ENCODE data around the gene C1QTNF9.

C1QTNF9 gene

GRCh38 chr13:24301911-24302310, 7.5 kb upstream of the C1QTNF9 start:
- POLR2A ChIA-PET: no interaction called here
- TF ChIP-seq, protein P1, sequence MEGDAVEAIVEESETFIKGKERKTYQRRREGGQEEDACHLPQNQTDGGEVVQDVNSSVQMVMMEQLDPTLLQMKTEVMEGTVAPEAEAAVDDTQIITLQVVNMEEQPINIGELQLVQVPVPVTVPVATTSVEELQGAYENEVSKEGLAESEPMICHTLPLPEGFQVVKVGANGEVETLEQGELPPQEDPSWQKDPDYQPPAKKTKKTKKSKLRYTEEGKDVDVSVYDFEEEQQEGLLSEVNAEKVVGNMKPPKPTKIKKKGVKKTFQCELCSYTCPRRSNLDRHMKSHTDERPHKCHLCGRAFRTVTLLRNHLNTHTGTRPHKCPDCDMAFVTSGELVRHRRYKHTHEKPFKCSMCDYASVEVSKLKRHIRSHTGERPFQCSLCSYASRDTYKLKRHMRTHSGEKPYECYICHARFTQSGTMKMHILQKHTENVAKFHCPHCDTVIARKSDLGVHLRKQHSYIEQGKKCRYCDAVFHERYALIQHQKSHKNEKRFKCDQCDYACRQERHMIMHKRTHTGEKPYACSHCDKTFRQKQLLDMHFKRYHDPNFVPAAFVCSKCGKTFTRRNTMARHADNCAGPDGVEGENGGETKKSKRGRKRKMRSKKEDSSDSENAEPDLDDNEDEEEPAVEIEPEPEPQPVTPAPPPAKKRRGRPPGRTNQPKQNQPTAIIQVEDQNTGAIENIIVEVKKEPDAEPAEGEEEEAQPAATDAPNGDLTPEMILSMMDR (IDR thresholded peaks at IDR 0.05; ENCODE audit: control extremely low read depth, extremely low read depth, low read depth, missing control alignments): no peak
- CTCF ChIA-PET: interaction anchor here (1.3 to 1.4 kb wide), 2 partner anchors 11 to 15 kb away, joined by 3 read pairs; no protein-coding TSS in a partner anchor
- DNase-seq (ENCODE audit: extremely low spot score): no peak

- POLR2A ChIA-PET: no interaction called here
- TF ChIP-seq, protein P1 (IDR thresholded peaks at IDR 0.05; ENCODE audit: control extremely low read depth, extremely low read depth, low read depth, missing control alignments): no peak
- no peak for DNase-seq (ENCODE audit: extremely low spot score)
- CTCF ChIA-PET: no interaction called here
These were observed 4.8 kb upstream of the C1QTNF9 start for GRCh38 chr13:24304620-24305019.

- TF ChIP-seq, protein P1 (IDR thresholded peaks at IDR 0.05; ENCODE audit: control extremely low read depth, extremely low read depth, low read depth, missing control alignments): no peak
- ChIA-PET CTCF (no interaction called here), POLR2A (no interaction called here)
- DNase-seq (ENCODE audit: extremely low spot score): no peak
These were observed 2.7 kb upstream of the C1QTNF9 start for GRCh38 chr13:24306632-24307031.

GRCh38 chr13:24307211-24308067, 1.9 kb upstream of the C1QTNF9 start:
- ChIA-PET POLR2A (no interaction called here), CTCF (no interaction called here)
- TF ChIP-seq, protein P1 (IDR thresholded peaks at IDR 0.05; ENCODE audit: control extremely low read depth, extremely low read depth, low read depth, missing control alignments): no peak
- no peak for DNase-seq (ENCODE audit: extremely low spot score)

GRCh38 chr13:24308068-24308445, 1.3 kb upstream of the C1QTNF9 start:
- ChIA-PET POLR2A (no interaction called here), CTCF (no interaction called here)
- no peak for DNase-seq (ENCODE audit: extremely low spot score)
- TF ChIP-seq, protein P1 (IDR thresholded peaks at IDR 0.05; ENCODE audit: control extremely low read depth, extremely low read depth, low read depth, missing control alignments): no peak

DNA sequence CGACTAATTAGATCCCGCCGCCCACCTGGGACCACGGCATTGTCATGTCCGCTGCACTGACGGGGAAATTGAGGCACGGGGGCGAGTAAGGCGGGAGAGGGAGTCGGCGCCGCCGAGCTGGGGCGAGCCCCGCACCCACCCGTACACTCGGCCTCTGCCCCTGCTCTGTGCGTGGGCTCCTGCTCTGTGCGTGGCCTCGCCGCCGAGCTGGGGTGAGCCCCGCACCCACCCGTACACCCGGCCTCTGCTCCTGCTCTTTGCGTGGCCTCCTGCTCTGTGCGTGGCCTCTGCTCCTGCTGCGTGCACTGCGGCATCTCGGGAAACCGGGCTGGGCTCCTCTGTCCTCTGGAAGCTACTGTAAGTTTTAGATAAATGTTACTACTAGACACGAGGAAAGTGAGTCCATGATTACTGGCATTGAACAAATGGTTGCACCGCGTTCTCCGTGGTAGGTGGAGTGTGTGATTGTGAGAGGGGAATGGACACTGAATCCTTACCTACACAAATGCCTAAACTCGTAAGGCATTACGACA, 826 bp upstream of the C1QTNF9 start:
- CTCF ChIA-PET: no interaction called here
- TF ChIP-seq, protein P1 (IDR thresholded peaks at IDR 0.05; ENCODE audit: control extremely low read depth, extremely low read depth, low read depth, missing control alignments): no peak
- DNase-seq (ENCODE audit: extremely low spot score): peak; percentile 5
- POLR2A ChIA-PET: no interaction called here
